NOMO-1 treated with dmso at 0.1 percent for 144 hours (cell line): Measurements from ENCODE around the gene PCDHB4.
"Not testable (repeated sequence)": the region's sequence is repeated elsewhere in the genome, so short reads cannot be mapped to it uniquely, and the experiment has no call there.

Experiments
- DNase-seq: peaks from one replicate; lab custom pipeline; 2025; ENCODE audit not compliant: unreplicated experiment; lab: John Stamatoyannopoulos, UW

The PCDHB4 gene

DNA sequence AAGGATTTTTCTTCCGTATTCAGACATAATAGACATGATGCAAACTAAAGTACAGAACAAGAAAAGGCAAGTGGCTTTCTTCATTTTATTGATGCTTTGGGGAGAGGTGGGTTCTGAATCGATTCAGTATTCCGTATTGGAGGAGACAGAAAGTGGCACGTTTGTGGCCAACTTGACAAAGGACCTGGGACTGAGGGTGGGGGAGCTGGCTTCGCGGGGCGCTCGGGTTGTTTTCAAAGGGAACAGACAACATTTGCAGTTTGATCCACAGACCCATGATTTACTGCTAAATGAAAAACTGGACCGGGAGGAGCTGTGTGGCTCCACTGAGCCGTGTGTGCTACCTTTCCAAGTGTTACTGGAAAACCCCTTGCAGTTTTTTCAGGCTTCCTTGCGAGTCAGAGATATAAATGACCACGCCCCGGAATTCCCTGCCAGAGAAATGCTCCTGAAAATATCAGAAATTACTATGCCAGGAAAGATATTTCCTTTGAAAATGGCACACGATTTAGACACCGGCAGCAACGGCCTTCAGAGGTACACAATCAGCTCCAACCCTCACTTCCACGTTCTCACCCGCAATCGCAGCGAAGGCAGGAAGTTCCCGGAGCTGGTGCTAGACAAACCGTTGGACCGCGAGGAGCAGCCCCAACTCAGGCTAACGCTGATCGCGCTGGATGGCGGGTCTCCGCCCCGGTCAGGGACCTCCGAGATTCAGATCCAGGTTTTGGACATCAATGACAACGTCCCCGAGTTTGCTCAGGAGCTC is 28.8 kb downstream of the PCDHB4 start:
- no peak for DNase-seq

DNA sequence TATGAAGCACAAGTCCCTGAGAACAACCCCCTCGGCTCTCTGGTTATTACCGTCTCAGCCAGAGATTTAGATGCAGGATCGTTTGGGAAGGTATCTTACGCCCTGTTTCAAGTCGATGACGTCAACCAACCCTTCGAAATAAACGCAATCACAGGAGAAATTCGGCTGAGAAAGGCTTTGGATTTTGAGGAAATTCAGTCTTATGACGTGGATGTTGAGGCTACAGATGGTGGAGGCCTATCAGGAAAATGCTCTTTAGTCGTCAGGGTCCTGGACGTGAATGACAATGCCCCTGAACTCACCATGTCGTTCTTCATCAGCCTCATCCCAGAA is 29.3 kb downstream of the PCDHB4 start:
- no peak for DNase-seq

DNA sequence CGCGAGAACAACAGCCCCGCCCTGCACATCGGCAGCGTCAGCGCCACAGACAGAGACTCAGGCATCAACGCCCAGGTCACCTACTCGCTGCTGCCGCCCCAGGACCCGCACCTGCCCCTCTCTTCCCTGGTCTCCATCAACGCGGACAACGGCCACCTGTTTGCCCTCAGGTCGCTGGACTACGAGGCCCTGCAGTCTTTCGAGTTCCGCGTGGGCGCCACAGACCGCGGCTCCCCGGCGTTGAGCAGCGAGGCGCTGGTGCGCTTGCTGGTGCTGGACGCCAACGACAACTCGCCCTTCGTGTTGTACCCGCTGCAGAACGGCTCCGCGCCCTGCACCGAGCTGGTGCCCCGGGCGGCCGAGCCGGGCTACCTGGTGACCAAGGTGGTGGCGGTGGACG is 30.0 kb downstream of the PCDHB4 start:
- DNase-seq = not testable (repeated sequence)

DNA sequence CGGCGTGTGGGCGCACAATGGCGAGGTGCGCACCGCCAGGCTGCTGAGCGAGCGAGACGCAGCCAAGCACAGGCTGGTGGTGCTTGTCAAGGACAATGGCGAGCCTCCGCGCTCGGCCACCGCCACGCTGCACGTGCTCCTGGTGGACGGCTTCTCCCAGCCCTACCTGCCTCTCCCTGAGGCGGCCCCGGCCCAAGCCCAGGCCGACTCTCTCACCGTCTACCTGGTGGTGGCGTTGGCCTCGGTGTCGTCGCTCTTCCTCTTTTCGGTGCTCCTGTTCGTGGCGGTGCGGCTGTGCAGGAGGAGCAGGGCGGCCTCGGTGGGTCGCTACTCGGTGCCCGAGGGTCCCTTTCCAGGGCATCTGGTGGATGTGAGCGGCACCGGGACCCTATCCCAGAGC is 30.5 kb downstream of the PCDHB4 start:
- not testable (repeated sequence) for DNase-seq

DNA sequence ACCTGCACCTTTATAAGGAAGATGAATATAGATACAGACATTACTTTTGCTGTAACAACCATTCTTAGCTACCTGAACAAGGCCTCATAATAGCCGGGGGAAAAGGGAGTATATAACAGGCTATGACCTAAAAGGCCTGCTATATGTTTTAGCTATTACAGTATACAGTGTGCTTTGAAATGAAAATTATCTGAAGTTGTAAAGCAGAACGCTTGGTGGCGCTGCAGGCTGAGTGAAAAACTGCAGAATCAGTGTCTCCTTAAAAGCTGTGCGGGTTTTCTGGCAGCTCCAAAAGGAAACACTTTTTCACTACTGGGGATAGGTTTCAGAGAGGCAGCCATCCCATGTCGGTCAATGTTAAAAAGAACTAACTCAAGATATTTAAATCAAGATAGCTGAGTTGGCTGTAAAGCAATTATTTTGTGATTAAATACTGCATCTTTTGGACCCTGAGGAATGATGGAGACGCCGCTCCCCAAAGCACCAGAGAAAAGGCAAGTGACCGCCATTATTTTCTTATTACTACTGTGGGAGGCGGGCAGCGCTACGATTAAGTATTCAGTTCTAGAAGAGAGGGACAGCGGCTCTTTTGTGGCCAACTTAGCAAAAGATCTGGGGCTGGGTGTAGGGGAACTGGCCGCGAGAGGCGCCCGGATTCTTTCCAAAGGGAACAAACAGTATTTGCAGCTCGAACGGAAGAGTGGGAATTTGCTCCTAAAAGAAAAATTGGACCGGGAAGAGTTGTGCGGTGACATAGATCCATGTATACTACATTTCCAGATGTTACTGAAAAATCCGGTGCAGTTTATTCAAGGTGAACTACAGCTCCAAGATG is 34.1 kb downstream of the PCDHB4 start:
- DNase-seq = no peak

DNA sequence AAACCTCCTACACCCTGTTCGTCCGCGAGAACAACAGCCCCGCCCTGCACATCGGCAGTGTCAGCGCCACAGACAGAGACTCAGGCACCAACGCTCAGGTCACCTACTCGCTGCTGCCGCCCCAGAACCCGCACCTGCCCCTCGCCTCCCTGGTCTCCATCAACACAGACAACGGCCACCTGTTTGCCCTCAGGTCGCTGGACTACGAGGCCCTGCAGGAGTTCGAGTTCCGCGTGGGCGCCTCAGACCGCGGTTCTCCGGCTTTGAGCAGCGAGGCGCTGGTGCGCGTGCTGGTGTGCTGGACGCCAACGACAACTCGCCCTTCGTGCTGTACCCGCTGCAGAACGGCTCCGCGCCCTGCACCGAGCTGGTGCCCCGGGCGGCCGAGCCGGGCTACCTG is 35.7 kb downstream of the PCDHB4 start:
- not testable (repeated sequence) for DNase-seq

DNA sequence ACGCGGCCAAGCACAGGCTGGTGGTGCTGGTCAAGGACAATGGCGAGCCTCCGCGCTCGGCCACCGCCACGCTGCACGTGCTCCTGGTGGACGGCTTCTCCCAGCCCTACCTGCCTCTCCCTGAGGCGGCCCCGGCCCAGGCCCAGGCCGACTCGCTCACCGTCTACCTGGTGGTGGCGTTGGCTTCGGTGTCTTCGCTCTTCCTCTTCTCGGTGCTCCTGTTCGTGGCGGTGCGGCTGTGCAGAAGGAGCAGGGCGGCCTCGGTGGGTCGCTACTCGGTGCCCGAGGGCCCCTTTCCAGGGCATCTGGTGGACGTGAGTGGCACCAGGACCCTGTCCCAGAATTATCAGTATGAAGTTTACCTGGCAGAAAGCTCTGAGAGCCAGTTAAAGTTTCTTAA is 36.3 kb downstream of the PCDHB4 start:
- DNase-seq = not testable (repeated sequence)

DNA sequence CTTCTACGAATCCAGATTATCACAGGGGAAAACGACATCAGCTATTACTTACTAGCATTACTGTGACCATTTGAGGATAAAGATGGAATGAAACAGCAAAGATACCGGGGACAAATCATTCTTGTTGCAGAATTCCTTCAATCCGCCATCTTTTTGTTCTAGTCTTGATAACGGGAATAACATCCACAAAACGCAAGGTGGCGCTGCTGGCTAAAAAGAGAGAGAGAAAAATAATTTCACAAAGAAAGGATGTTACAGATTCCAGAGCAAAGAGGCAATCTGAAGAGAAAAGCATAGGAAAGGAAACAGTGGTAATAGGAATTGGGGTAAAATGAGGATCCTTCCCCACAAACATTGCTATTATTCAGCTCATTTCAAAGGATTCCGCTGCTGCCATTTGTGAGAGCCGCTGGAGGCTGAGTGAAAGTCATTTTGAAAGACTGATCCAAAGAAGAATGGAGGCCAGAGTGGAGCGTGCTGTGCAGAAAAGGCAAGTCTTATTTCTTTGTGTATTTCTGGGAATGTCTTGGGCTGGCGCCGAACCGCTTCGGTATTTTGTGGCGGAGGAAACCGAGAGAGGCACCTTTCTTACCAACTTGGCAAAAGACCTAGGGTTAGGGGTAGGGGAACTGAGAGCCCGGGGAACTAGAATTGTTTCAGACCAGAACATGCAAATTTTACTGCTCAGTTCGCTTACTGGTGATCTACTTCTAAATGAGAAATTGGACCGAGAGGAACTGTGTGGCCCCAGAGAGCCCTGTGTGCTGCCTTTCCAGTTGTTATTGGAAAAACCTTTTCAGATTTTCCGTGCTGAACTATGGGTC is 51.0 kb downstream of the PCDHB4 start, which contains the start of gene PCDHB7:
TSS of gene PCDHB7 (plus strand) at position 264 of the 824 bp plus-strand sequence. CDS start at position 456, 192 bp downstream.
- DNase-seq = no peak

DNA sequence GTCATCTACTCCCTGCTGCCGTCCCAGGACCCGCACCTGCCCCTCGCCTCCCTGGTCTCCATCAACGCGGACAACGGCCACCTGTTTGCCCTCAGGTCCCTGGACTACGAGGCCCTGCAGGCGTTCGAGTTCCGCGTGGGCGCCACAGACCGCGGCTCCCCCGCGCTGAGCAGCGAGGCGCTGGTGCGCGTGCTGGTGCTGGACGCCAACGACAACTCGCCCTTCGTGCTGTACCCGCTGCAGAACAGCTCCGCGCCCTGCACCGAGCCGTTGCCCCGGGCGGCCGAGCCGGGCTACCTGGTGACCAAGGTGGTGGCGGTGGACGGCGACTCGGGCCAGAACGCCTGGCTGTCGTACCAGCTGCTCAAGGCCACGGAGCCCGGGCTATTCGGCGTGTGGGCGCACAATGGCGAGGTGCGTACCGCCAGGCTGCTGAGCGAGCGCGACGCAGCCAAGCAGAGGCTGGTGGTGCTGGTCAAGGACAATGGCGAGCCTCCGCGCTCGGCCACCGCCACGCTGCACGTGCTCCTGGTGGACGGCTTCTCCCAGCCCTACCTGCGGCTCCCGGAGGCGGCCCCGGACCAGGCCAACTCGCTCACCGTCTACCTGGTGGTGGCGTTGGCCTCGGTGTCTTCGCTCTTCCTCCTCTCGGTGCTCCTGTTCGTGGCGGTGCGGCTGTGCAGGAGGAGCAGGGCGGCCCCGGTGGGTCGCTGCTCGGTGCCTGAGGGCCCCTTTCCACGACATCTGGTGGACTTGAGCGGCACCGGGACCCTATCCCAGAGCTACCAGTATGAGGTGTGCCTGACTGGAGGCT is 52.9 kb downstream of the PCDHB4 start:
- not testable (repeated sequence) for DNase-seq
